Stimulated activated naive B cell treated with anti-CD40 and anti-IgM and Interleukin-4, amounts not matched to agents 10 μg/mL and 1 μg/mL and 100 μg/mL, for 72 hours (primary cell): Measurements from ENCODE around the gene DCLRE1B.

Experiments
- ATAC-seq, 2 donors: fragments of 150-1000 bp; cut with Tn5 transposase; replicated peaks; 2 replicates each; pipeline ENCODE4 v1.10.0; 2021; ENCODE audit warnings: moderate library complexity in 1 of 2
- DNase-seq: peaks from one replicate; pipeline ENCODE4 v3.0.0; 2021
- H3K27ac Mint-ChIP-seq: one replicate; pipeline ENCODE4 v1.8.0; 2022; ENCODE audit warnings: mild to moderate bottlenecking, mixed read lengths
- H3K27me3 Mint-ChIP-seq, 2 donors: one replicate each; pipeline ENCODE4 v1.8.0; 2022; ENCODE audit warnings: mixed read lengths in 2 of 2
- H3K36me3 Mint-ChIP-seq, 2 donors: one replicate each; pipeline ENCODE4 v1.8.0; 2022; ENCODE audit warnings: mixed read lengths in 2 of 2, mild to moderate bottlenecking in 1 of 2
- H3K4me1 Mint-ChIP-seq, 2 donors: one replicate each; pipeline ENCODE4 v1.8.0; 2022; ENCODE audit warnings: mixed read lengths in 2 of 2, mild to moderate bottlenecking in 1 of 2
- H3K4me3 Mint-ChIP-seq, 2 donors: one replicate each; pipeline ENCODE4 v1.8.0; 2022; ENCODE audit warnings: mild to moderate bottlenecking in 2 of 2, mixed read lengths in 2 of 2, moderate library complexity in 1 of 2
- H3K9me3 Mint-ChIP-seq, 2 donors: one replicate each; pipeline ENCODE4 v1.8.0; 2022; ENCODE audit warnings: mixed read lengths in 2 of 2, mild to moderate bottlenecking in 1 of 2

DCLRE1B gene

DNA sequence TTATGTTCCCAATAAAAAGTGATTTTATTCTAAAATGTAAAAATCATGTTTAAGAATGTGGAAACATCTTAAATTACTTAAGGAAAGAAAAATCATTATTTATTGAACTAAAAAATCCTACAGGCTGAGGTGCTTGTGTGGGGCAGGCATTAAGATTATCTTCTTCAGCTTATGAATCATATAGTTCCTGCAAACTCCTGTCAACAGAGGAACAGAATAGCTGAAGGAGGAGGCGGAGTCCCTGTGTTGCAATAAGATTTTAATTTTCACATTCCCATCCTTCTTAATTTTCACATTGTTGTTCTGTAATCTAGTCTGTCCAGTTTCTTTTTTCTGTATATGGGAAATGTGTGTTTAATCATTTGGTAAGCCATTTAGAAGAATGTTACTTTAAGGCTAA, 53.6 kb downstream of the DCLRE1B start:
- ATAC-seq = no peak

DNA sequence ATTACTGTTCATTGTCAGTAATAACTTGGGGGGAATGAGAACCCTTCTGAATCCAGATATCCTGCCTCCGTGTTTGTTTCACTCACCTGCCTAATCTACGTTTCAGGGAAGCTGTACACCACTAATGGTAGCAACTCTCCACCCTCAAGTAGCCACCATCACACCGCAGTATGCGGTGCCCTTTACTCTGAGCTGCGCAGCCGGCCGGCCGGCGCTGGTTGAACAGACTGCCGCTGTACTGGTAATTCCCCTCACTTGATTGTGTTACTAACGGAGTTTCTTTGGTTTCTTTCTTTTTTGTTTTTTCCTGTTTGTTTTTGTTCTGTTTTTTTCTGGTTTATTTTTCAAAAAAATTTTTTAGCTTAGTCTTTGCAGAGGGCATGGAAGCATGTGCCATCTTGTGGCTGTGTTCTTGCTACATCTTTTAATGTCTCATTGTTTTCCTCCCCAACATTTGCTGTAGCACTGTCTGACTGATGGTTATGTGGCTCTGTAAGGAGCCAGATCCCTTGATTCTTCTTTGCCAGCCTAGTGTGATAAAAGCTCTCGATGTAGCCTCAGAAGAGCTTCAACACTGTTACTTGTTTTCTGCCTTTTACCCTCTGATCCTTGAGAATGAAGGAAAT, 58.3 kb downstream of the DCLRE1B start:
- no peaks in the 10 kb centered on the region for H3K27me3 Mint-ChIP-seq
- no peaks in the 10 kb centered on the region for H3K9me3 Mint-ChIP-seq
- ATAC-seq (no peak), DNase-seq (no peak)
- no peak overlapping the region for H3K27ac Mint-ChIP-seq
- no peak overlapping the region for H3K4me3 Mint-ChIP-seq
- H3K36me3 Mint-ChIP-seq = peaks cover 43 to 53% of the 10 kb centered on the region in 2 donors
- H3K4me1 Mint-ChIP-seq = no peaks in the 10 kb centered on the region

More for the DNA sequence above, 53.6 kb downstream of the DCLRE1B start:
- no peaks in the 10 kb centered on the region for H3K9me3 Mint-ChIP-seq
- H3K4me3 Mint-ChIP-seq = no peak overlapping the region
- no peak for DNase-seq
- H3K4me1 Mint-ChIP-seq = no peaks in the 10 kb centered on the region
- H3K27me3 Mint-ChIP-seq = no peaks in the 10 kb centered on the region
- H3K36me3 Mint-ChIP-seq = peaks cover 33 to 46% of the 10 kb centered on the region in 2 donors
- H3K27ac Mint-ChIP-seq = no peak overlapping the region
